Hepatocyte (in vitro differentiated cells): ENCODE data around the gene PTPN18.

Experiments
- CTCF ChIP-seq: fragments of 200-600 bp; sonication (generic); IDR thresholded peaks from 2 replicates; pipeline ENCODE4 v1.5.1; 2016; ENCODE audit warnings: antibody characterized with exemption, mild to moderate bottlenecking; ENCODE audit not compliant: poor library complexity
- EZH2 ChIP-seq: fragments of 200-600 bp; sonication (generic); IDR thresholded peaks from 2 replicates; pipeline ENCODE4 v1.6.1; 2016; ENCODE audit warnings: antibody characterized with exemption, mild to moderate bottlenecking, borderline replicate concordance
- EZH2phosphoT487 ChIP-seq: fragments of 200-600 bp; sonication (generic); IDR thresholded peaks from one replicate; pipeline ENCODE4 v1.6.1; 2018; ENCODE audit warnings: antibody characterized with exemption, mild to moderate bottlenecking, low read depth, moderate library complexity; ENCODE audit not compliant: unreplicated experiment, severe bottlenecking

- TF ChIP-seq CTCF = no peak
- no peak for TF ChIP-seq EZH2
- no peak for TF ChIP-seq EZH2phosphoT487
Observed at GRCh38 chr2:130346741-130347066, 9.2 kb upstream of the PTPN18 start.
